GM21381 (cell line): ENCODE results near the gene C8G.

Experiments
- ATAC-seq: cut with Tn5 transposase; IDR thresholded peaks from one replicate; pipeline ENCODE4 v1.9.1; 2021; ENCODE audit warnings: mild to moderate bottlenecking, moderate library complexity; ENCODE audit not compliant: unreplicated experiment

C8G gene

GRCh38 chr9:136952876-136953770 lies 8.1 kb downstream of the C8G start:
- ATAC-seq, result no peak

- ATAC-seq, result no peak
These were observed 8.8 kb downstream of the C8G start for GRCh38 chr9:136953771-136954269.

- ATAC-seq, result no peak
These were observed 9.4 kb downstream of the C8G start for GRCh38 chr9:136954270-136955083.

- no peak for ATAC-seq
These were observed 10.3 kb downstream of the C8G start for GRCh38 chr9:136955202-136955942.

GRCh38 chr9:136955943-136956335 lies 10.9 kb downstream of the C8G start:
- ATAC-seq, result no peak

GRCh38 chr9:136956604-136957003 lies 11.6 kb downstream of the C8G start:
- no peak for ATAC-seq

GRCh38 chr9:136957461-136957860 lies 12.4 kb downstream of the C8G start:
- ATAC-seq, result no peak

GRCh38 chr9:136957901-136958300 lies 12.9 kb downstream of the C8G start:
- no peak for ATAC-seq

- no peak for ATAC-seq
These were observed 13.4 kb downstream of the C8G start for GRCh38 chr9:136958473-136958872.

- ATAC-seq, result no peak
These were observed 14.1 kb downstream of the C8G start for GRCh38 chr9:136958898-136959850.

- no peak for ATAC-seq
These were observed 15.3 kb downstream of the C8G start for GRCh38 chr9:136960212-136960937.

GRCh38 chr9:136960938-136961275 lies 15.9 kb downstream of the C8G start:
- ATAC-seq, result no peak

- ATAC-seq, result no peak
These were observed 16.4 kb downstream of the C8G start for GRCh38 chr9:136961279-136962065.

- ATAC-seq, result no peak
These were observed 17.1 kb downstream of the C8G start for GRCh38 chr9:136962163-136962562.

GRCh38 chr9:136962701-136963248 lies 17.7 kb downstream of the C8G start:
- no peak for ATAC-seq

- no peak for ATAC-seq
These were observed 18.3 kb downstream of the C8G start for GRCh38 chr9:136963341-136963740.

- no peak for ATAC-seq
These were observed 18.7 kb downstream of the C8G start for GRCh38 chr9:136963751-136964150.

GRCh38 chr9:136964171-136964689 lies 19.2 kb downstream of the C8G start:
- no peak for ATAC-seq
